Mesendoderm (in vitro differentiated cells): Measurements from ENCODE around the gene TRIB2.

Experiments
- DNase-seq: peaks from one replicate; pipeline ENCODE4 v3.0.0; 2013
- H2AK5ac ChIP-seq: 2 replicates; pipeline ENCODE4 v1.6.1; 2013; ENCODE audit warnings: low read length, inconsistent platforms
- H2BK120ac ChIP-seq: 2 replicates; pipeline ENCODE4 v1.6.1; 2013; ENCODE audit warnings: low read depth, mild to moderate bottlenecking, low read length, moderate library complexity, mixed read lengths
- H2BK15ac ChIP-seq: replicated peaks from 2 replicates; pipeline ENCODE4 v1.6.1; 2013; ENCODE audit warnings: low read depth, mild to moderate bottlenecking, moderate library complexity
- H2BK5ac ChIP-seq: 2 replicates; pipeline ENCODE4 v1.6.1; 2013; ENCODE audit warnings: low read length, inconsistent platforms
- H3K18ac ChIP-seq: 2 replicates; pipeline ENCODE4 v1.6.1; 2013; ENCODE audit warnings: mild to moderate bottlenecking, low read length, mixed read lengths
- H3K23ac ChIP-seq: one replicate; pipeline ENCODE4 v1.6.1; 2013; ENCODE audit warnings: low read length
- H3K27ac ChIP-seq: 2 replicates; pipeline ENCODE4 v1.5.1; 2013; ENCODE audit warnings: low read depth, mild to moderate bottlenecking, inconsistent platforms, low read length, moderate library complexity
- H3K27me3 ChIP-seq: 2 replicates; pipeline ENCODE4 v1.6.1; 2013; ENCODE audit warnings: low read length, control low read depth, mild to moderate bottlenecking, inconsistent platforms; ENCODE audit not compliant: insufficient read depth, poor library complexity
- H3K36me3 ChIP-seq: 2 replicates; pipeline ENCODE4 v1.6.1; 2013; ENCODE audit warnings: low read length, inconsistent platforms; ENCODE audit not compliant: control insufficient read depth, insufficient read depth
- H3K4ac ChIP-seq: one replicate; pipeline ENCODE4 v1.6.1; 2013; ENCODE audit warnings: low read depth, mild to moderate bottlenecking, low read length, moderate library complexity
- H3K4me1 ChIP-seq: 2 replicates; pipeline ENCODE4 v1.6.1; 2013; ENCODE audit warnings: low read depth, low read length, inconsistent platforms; ENCODE audit not compliant: control insufficient read depth
- H3K4me2 ChIP-seq: 2 replicates; pipeline ENCODE4 v1.6.1; 2013; ENCODE audit warnings: low read length
- H3K4me3 ChIP-seq: 2 replicates; pipeline ENCODE4 v1.5.1; 2013; ENCODE audit warnings: mild to moderate bottlenecking, low read length
- H3K56ac ChIP-seq: one replicate; pipeline ENCODE4 v1.6.1; 2013; ENCODE audit warnings: low read length
- H3K79me1 ChIP-seq: 2 replicates; pipeline ENCODE4 v1.6.1; 2013; ENCODE audit warnings: low read length, inconsistent platforms
- H3K79me2 ChIP-seq: 2 replicates; pipeline ENCODE4 v1.6.1; 2013; ENCODE audit warnings: mild to moderate bottlenecking, low read length; ENCODE audit not compliant: control insufficient read depth, insufficient read depth
- H3K9ac ChIP-seq: 2 replicates; pipeline ENCODE4 v1.6.1; 2013; ENCODE audit warnings: low read length, inconsistent platforms
- H4K5ac ChIP-seq: one replicate; pipeline ENCODE4 v1.6.1; 2013; ENCODE audit warnings: low read length
- H4K8ac ChIP-seq: one replicate; pipeline ENCODE4 v1.6.1; 2013; ENCODE audit warnings: low read depth, mild to moderate bottlenecking, control low read depth, low read length, moderate library complexity
- WGBS: extraction: QIAGEN DNeasy Blood & Tissue Kit; methylation state at CpG from one replicate; pipeline ENCODE4 v1.1.7; 2013; ENCODE audit warnings: low lambda C conversion rate, missing lambda C conversion rate; ENCODE audit not compliant: insufficient coverage; ENCODE audit errors: extremely low coverage; 5-methylcytosine and 5-hydroxymethylcytosine counted together

Gene TRIB2

GRCh38 chr2:12766421-12766879, 49.7 kb downstream of the TRIB2 start:
- no peak overlapping the region for H3K9ac ChIP-seq
- H3K79me1 ChIP-seq = no peaks in the 10 kb centered on the region
- H2BK5ac ChIP-seq = no peak overlapping the region
- H3K56ac ChIP-seq = no peak overlapping the region
- no CpG with 5 or more reads among the region's 12 CpGs for WGBS
- H2AK5ac ChIP-seq = no peak overlapping the region
- no peaks in the 10 kb centered on the region for H3K4me1 ChIP-seq
- no peak overlapping the region for H2BK120ac ChIP-seq
- no peak overlapping the region for H3K4me3 ChIP-seq
- H3K79me2 ChIP-seq = no peaks in the 10 kb centered on the region
- no peak for DNase-seq
- no peak overlapping the region for H3K23ac ChIP-seq
- H3K27ac ChIP-seq = no peak overlapping the region
- no peak overlapping the region for H3K4ac ChIP-seq
- no peaks in the 10 kb centered on the region for H3K36me3 ChIP-seq
- no peak overlapping the region for H3K4me2 ChIP-seq
- no peak overlapping the region for H4K5ac ChIP-seq
- H4K8ac ChIP-seq = no peak overlapping the region
- no peak overlapping the region for H3K18ac ChIP-seq
- no peaks in the 10 kb centered on the region for H3K27me3 ChIP-seq
- no peak overlapping the region for H2BK15ac ChIP-seq

GRCh38 chr2:12767541-12767940, 50.8 kb downstream of the TRIB2 start:
- no peak overlapping the region for H2BK15ac ChIP-seq
- no peaks in the 10 kb centered on the region for H3K36me3 ChIP-seq
- no peak overlapping the region for H3K4me3 ChIP-seq
- H3K27ac ChIP-seq = no peak overlapping the region
- no peak overlapping the region for H2BK5ac ChIP-seq
- H3K4me1 ChIP-seq = no peaks in the 10 kb centered on the region
- no peak overlapping the region for H3K56ac ChIP-seq
- H3K23ac ChIP-seq = no peak overlapping the region
- no peak overlapping the region for H3K9ac ChIP-seq
- no peak overlapping the region for H4K8ac ChIP-seq
- no peak overlapping the region for H4K5ac ChIP-seq
- H3K79me1 ChIP-seq = no peaks in the 10 kb centered on the region
- no CpG with 5 or more reads among the region's 8 CpGs for WGBS
- no peaks in the 10 kb centered on the region for H3K79me2 ChIP-seq
- H2AK5ac ChIP-seq = no peak overlapping the region
- no peak overlapping the region for H2BK120ac ChIP-seq
- H3K4me2 ChIP-seq = no peak overlapping the region
- no peak for DNase-seq
- H3K4ac ChIP-seq = no peak overlapping the region
- H3K18ac ChIP-seq = no peak overlapping the region
- no peaks in the 10 kb centered on the region for H3K27me3 ChIP-seq

- Histone ChIP-seq H3K27me3 (no peaks in the 10 kb centered on the region), H3K4me1 (no peaks in the 10 kb centered on the region), H2BK5ac (no peak overlapping the region), H3K9ac (no peak overlapping the region), H3K79me1 (no peaks in the 10 kb centered on the region), H3K79me2 (no peaks in the 10 kb centered on the region), H4K5ac (no peak overlapping the region), H3K27ac (no peak overlapping the region), H3K4me2 (no peak overlapping the region), H2AK5ac (no peak overlapping the region), H3K23ac (no peak overlapping the region), H3K4me3 (no peak overlapping the region), H3K36me3 (no peaks in the 10 kb centered on the region), H3K56ac (no peak overlapping the region), H3K18ac (no peak overlapping the region), H2BK15ac (no peak overlapping the region), H4K8ac (no peak overlapping the region), H3K4ac (no peak overlapping the region), H2BK120ac (no peak overlapping the region)
- no peak for DNase-seq
- WGBS = no CpG with 5 or more reads among the region's 3 CpGs
These were observed 51.4 kb downstream of the TRIB2 start for GRCh38 chr2:12767996-12768624.

- Histone ChIP-seq H2AK5ac (no peak overlapping the region), H3K18ac (no peak overlapping the region), H3K4me3 (no peak overlapping the region), H3K79me1 (no peaks in the 10 kb centered on the region), H3K4me2 (no peak overlapping the region), H3K27me3 (no peaks in the 10 kb centered on the region), H2BK15ac (no peak overlapping the region), H3K4me1 (peaks cover 2% of the 10 kb centered on the region), H3K9ac (no peak overlapping the region), H3K27ac (no peak overlapping the region), H2BK5ac (no peak overlapping the region), H3K56ac (no peak overlapping the region), H3K4ac (no peak overlapping the region), H3K79me2 (no peaks in the 10 kb centered on the region), H4K8ac (no peak overlapping the region), H2BK120ac (no peak overlapping the region), H4K5ac (no peak overlapping the region), H3K23ac (peak overlapping the region; percentile 84), H3K36me3 (no peaks in the 10 kb centered on the region)
- DNase-seq = no peak
- WGBS = no CpG with 5 or more reads among the region's 9 CpGs
These were observed 52.9 kb downstream of the TRIB2 start for GRCh38 chr2:12769492-12770105.

- Histone ChIP-seq H3K27me3 (no peaks in the 10 kb centered on the region), H3K23ac (no peak overlapping the region), H4K5ac (no peak overlapping the region), H3K56ac (no peak overlapping the region), H2BK5ac (no peak overlapping the region), H2AK5ac (no peak overlapping the region), H4K8ac (no peak overlapping the region), H3K36me3 (no peaks in the 10 kb centered on the region), H3K4ac (no peak overlapping the region), H3K9ac (no peak overlapping the region), H3K27ac (no peak overlapping the region), H3K4me3 (no peak overlapping the region), H3K4me2 (no peak overlapping the region), H2BK120ac (no peak overlapping the region), H3K79me1 (no peaks in the 10 kb centered on the region), H3K18ac (no peak overlapping the region), H2BK15ac (no peak overlapping the region), H3K4me1 (peaks cover 2% of the 10 kb centered on the region), H3K79me2 (no peaks in the 10 kb centered on the region)
- WGBS = no CpG with 5 or more reads among the region's 8 CpGs
- DNase-seq = no peak
These were observed 53.7 kb downstream of the TRIB2 start for GRCh38 chr2:12770300-12770968.
